ENCODE results near the gene ADAMTS1. TPM values are rescaled to one million over a fixed set of nuclear protein-coding genes. Genes with fewer than 3 reads are reported as not detected.

ADAMTS1 gene
- total RNA-seq, 1 experiment from 2014 or later: 35.6 TPM

GRCh38 chr21:26845066-26845758, at the start of gene ADAMTS1 (continued):
- no peak for TF ChIP-seq ZNF423 (CRISPR knock-in tag; IDR thresholded peaks at IDR 0.05)
- TF ChIP-seq KAT7 (CRISPR knock-in tag; IDR thresholded peaks at IDR 0.05; ENCODE audit: borderline replicate concordance): peak; percentile 23; the same call in 1 of the 2 replicates
- TF ChIP-seq FOXK1 (CRISPR knock-in tag; IDR thresholded peaks at IDR 0.05): 0 out of 2 replicates have a peak, but pooled peaks have one; percentile 16
- no peak for TF ChIP-seq ZNF396 (CRISPR knock-in tag; IDR thresholded peaks at IDR 0.05; ENCODE audit: borderline replicate concordance)
- no peak for TF ChIP-seq FOXP1 (CRISPR knock-in tag; IDR thresholded peaks at IDR 0.05; ENCODE audit: borderline replicate concordance)
- no peak for TF ChIP-seq SMAD4 (CRISPR knock-in tag; IDR thresholded peaks at IDR 0.05)
- no peak for TF ChIP-seq ZMAT4 (CRISPR knock-in tag; IDR thresholded peaks at IDR 0.05)
- peak; percentile 61; the same call in 1 of the 2 replicates for TF ChIP-seq FOXP4 (CRISPR knock-in tag; IDR thresholded peaks at IDR 0.05)
- TF ChIP-seq ATF1 (CRISPR knock-in tag; IDR thresholded peaks at IDR 0.05): no peak
- no peak for TF ChIP-seq FOXJ3 (CRISPR knock-in tag; IDR thresholded peaks at IDR 0.05; ENCODE audit: borderline replicate concordance)
- TF ChIP-seq ZBTB43 (CRISPR knock-in tag; IDR thresholded peaks at IDR 0.05): no peak; the same call in 1 of the 2 replicates
- peak; percentile 70 for TF ChIP-seq SP1 (CRISPR knock-in tag; conservative IDR thresholded peaks at IDR 0.05)
- TF ChIP-seq ERG (CRISPR knock-in tag; IDR thresholded peaks at IDR 0.05): 0 out of 2 replicates have a peak, but pooled peaks have one; percentile 45
- no peak for TF ChIP-seq TEAD4 (CRISPR knock-in tag; IDR thresholded peaks at IDR 0.05)
- peak; percentile 52; the same call in 1 of the 2 replicates for TF ChIP-seq CDX4 (CRISPR knock-in tag; IDR thresholded peaks at IDR 0.05; ENCODE audit: borderline replicate concordance)
- no peak for TF ChIP-seq JAZF1 (CRISPR knock-in tag; IDR thresholded peaks at IDR 0.05)
- no peak for TF ChIP-seq RORB (CRISPR knock-in tag; IDR thresholded peaks at IDR 0.05)
- TF ChIP-seq MAX (CRISPR knock-in tag; IDR thresholded peaks at IDR 0.05): 0 out of 2 replicates have a peak, but pooled peaks have one; percentile 48
- TF ChIP-seq HMGA2 (CRISPR knock-in tag; IDR thresholded peaks at IDR 0.05): no peak
- TF ChIP-seq ZNF263 (CRISPR knock-in tag; IDR thresholded peaks at IDR 0.05; ENCODE audit: low read depth): no peak
- no peak for TF ChIP-seq CREB1 (CRISPR knock-in tag; IDR thresholded peaks at IDR 0.05)
- TF ChIP-seq E2F4 (CRISPR knock-in tag; IDR thresholded peaks at IDR 0.05; ENCODE audit: borderline replicate concordance, low read depth): no peak
- TF ChIP-seq ZNF121 (CRISPR knock-in tag; IDR thresholded peaks at IDR 0.05): no peak
- TF ChIP-seq SMAD3 (CRISPR knock-in tag; IDR thresholded peaks at IDR 0.05; ENCODE audit: borderline replicate concordance): 0 out of 2 replicates have a peak, but pooled peaks have one; percentile 58
- TF ChIP-seq CBFB (CRISPR knock-in tag; IDR thresholded peaks at IDR 0.05; ENCODE audit: low read depth): no peak
- no peak for TF ChIP-seq IRF2 (CRISPR knock-in tag; IDR thresholded peaks at IDR 0.05; ENCODE audit: borderline replicate concordance, low read depth)
- TF ChIP-seq E2F1 (CRISPR knock-in tag; IDR thresholded peaks at IDR 0.05): no peak
- TF ChIP-seq IRF1 (CRISPR knock-in tag; IDR thresholded peaks at IDR 0.05): peak; percentile 49; the same call in 1 of the 2 replicates
- no peak for TF ChIP-seq PRRX2 (CRISPR knock-in tag; IDR thresholded peaks at IDR 0.05)
- TF ChIP-seq GRHL2 (CRISPR knock-in tag; IDR thresholded peaks at IDR 0.05; ENCODE audit: insufficient replicate concordance, severe bottlenecking): no peak
- TF ChIP-seq ZBTB21 (CRISPR knock-in tag; IDR thresholded peaks at IDR 0.05; ENCODE audit: borderline replicate concordance): peak; percentile 84; the same call in 1 of the 2 replicates

All from WTC11 (cell line).